Measurements from ENCODE around the gene NKD1. TPM values are rescaled to one million over a fixed set of nuclear protein-coding genes. Genes with fewer than 3 reads are reported as not detected.

Gene NKD1
- total RNA-seq, 1 donor from 2014 or later = 31.3 TPM

DNA sequence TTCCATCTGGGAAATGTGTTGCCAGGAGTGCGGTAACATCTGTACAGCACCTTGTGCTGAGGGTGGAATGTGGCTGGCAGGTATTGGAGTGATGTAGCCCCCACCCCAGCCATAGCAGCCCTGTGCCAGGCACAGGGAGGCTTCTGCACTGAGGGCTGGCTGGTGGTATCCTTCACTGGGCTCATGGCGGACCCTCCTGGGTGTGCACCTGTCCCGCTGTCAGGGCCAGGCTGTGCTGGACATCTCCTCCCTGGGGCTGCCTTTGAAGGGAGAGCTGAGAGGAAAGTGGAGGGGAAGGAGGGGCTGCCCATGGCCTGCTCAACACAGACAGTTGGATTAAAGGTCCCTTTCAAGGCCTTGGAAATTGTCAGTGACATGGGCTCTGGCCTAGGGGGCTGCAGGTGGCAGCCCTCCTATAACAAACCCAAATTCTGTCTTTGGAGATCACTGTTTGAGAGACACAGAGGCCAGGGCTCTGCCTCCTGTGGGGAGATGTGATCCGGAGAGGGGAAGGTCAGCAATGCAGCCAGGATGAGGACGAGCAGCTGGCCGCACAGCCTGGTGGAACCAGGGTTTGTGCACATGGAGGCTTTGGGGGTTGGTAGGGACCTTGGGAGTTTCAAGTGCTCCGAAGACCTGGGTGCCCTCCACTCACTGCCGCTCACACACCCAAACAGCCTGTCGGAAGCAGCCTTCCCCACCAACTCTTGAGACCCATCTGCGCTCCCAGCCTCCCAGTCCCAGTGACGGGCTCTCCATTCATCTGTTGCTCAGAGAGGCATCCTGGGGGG is 22.8 kb downstream of the NKD1 start:
- DNase-seq = no peak
- peaks cover 5% of the 10 kb centered on the region for H3K27me3 Mint-ChIP-seq (ENCODE audit: unreplicated experiment)
- H3K9me3 Mint-ChIP-seq (ENCODE audit: unreplicated experiment) = no peaks in the 10 kb centered on the region
- H3K4me1 Mint-ChIP-seq (ENCODE audit: low read depth, unreplicated experiment) = peaks cover 28% of the 10 kb centered on the region
- peaks cover 5% of the 10 kb centered on the region for H3K36me3 Mint-ChIP-seq (ENCODE audit: unreplicated experiment)
- H3K4me3 Mint-ChIP-seq (ENCODE audit: unreplicated experiment) = no peak overlapping the region
- TF ChIP-seq, protein P1, sequence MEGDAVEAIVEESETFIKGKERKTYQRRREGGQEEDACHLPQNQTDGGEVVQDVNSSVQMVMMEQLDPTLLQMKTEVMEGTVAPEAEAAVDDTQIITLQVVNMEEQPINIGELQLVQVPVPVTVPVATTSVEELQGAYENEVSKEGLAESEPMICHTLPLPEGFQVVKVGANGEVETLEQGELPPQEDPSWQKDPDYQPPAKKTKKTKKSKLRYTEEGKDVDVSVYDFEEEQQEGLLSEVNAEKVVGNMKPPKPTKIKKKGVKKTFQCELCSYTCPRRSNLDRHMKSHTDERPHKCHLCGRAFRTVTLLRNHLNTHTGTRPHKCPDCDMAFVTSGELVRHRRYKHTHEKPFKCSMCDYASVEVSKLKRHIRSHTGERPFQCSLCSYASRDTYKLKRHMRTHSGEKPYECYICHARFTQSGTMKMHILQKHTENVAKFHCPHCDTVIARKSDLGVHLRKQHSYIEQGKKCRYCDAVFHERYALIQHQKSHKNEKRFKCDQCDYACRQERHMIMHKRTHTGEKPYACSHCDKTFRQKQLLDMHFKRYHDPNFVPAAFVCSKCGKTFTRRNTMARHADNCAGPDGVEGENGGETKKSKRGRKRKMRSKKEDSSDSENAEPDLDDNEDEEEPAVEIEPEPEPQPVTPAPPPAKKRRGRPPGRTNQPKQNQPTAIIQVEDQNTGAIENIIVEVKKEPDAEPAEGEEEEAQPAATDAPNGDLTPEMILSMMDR (IDR thresholded peaks at IDR 0.05; ENCODE audit: partially characterized antibody, unreplicated experiment) = no peak
- H3K27ac Mint-ChIP-seq (ENCODE audit: unreplicated experiment) = no peak overlapping the region

DNA sequence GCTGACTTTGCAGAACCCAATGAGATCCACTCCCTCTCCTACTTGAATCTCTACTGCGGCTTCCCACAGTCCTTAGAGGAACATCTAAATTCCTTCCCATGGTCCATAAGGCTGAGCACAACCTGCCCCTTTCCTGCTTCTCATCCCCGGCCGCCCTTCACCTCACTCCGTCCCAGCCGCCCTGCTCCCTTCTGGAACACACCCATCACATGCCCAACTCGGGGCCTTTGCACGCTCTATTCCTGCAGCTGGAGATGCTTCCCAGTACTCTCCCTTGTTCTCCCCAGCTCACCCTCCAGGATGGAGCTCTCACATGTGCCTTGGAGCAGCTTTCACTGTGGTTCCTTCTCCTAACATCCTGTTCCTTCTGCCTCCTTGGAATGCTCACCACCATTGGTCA is 23.6 kb downstream of the NKD1 start:
- Mint-ChIP-seq H3K27me3 (ENCODE audit: unreplicated experiment) (peaks cover 5% of the 10 kb centered on the region), H3K9me3 (ENCODE audit: unreplicated experiment) (no peaks in the 10 kb centered on the region), H3K4me3 (ENCODE audit: unreplicated experiment) (no peak overlapping the region), H3K36me3 (ENCODE audit: unreplicated experiment) (peaks cover 5% of the 10 kb centered on the region), H3K4me1 (ENCODE audit: low read depth, unreplicated experiment) (peaks cover 28% of the 10 kb centered on the region), H3K27ac (ENCODE audit: unreplicated experiment) (no peak overlapping the region)
- TF ChIP-seq, protein P1 (IDR thresholded peaks at IDR 0.05; ENCODE audit: partially characterized antibody, unreplicated experiment) = no peak
- DNase-seq = no peak

DNA sequence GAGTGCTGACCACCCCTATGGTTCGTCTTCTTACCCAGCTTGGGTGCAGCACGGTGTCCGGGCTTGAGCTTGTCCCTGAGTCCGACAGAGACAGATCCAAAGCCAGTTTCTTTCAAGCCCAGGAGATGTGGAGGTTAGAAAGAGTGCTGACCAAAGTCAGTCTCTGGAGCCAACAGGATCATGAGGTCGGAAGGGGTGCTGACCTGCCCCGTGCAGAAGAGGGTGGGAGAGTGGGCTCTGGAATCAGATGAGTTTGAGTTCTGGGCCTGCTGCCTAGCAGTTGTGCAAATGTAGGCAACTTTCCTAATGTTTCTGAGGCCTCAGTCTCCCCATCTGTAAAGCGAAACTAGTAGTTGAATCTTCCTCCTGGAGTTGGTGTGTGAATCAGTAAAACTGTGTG is 24.5 kb downstream of the NKD1 start:
- TF ChIP-seq, protein P1 (IDR thresholded peaks at IDR 0.05; ENCODE audit: partially characterized antibody, unreplicated experiment) = no peak

DNA sequence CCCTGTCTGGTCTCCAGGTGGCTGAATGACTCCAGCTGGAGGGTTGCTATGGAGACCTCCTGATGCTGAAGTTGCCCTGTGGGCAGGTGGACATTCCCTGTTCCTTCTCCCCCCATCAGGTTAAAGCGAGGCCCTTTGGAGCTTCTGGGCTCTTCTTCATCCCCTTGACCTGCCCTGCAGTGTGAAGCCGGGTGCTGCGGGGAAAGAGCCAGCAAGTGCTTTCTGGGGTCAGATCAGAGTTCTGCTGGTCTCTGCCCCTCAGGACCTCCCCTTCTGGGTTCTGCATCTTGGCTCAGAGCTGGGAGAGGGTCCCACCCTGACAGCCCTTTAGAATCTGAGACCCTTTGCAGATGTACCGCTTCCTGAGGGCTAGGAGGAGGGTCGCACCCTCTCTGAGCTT is 25.1 kb downstream of the NKD1 start:
- Mint-ChIP-seq H3K27ac (ENCODE audit: unreplicated experiment) (no peak overlapping the region), H3K9me3 (ENCODE audit: unreplicated experiment) (no peaks in the 10 kb centered on the region), H3K27me3 (ENCODE audit: unreplicated experiment) (peaks cover 5% of the 10 kb centered on the region), H3K36me3 (ENCODE audit: unreplicated experiment) (peaks cover 5% of the 10 kb centered on the region), H3K4me1 (ENCODE audit: low read depth, unreplicated experiment) (peaks cover 20% of the 10 kb centered on the region), H3K4me3 (ENCODE audit: unreplicated experiment) (no peak overlapping the region)
- TF ChIP-seq, protein P1 (IDR thresholded peaks at IDR 0.05; ENCODE audit: partially characterized antibody, unreplicated experiment) = no peak
- no peak for DNase-seq

More for the DNA sequence above, 24.5 kb downstream of the NKD1 start:
- no peak overlapping the region for H3K27ac Mint-ChIP-seq (ENCODE audit: unreplicated experiment)
- no peak overlapping the region for H3K4me3 Mint-ChIP-seq (ENCODE audit: unreplicated experiment)
- no peaks in the 10 kb centered on the region for H3K9me3 Mint-ChIP-seq (ENCODE audit: unreplicated experiment)
- no peak for DNase-seq
- H3K4me1 Mint-ChIP-seq (ENCODE audit: low read depth, unreplicated experiment) = peaks cover 26% of the 10 kb centered on the region
- peaks cover 5% of the 10 kb centered on the region for H3K27me3 Mint-ChIP-seq (ENCODE audit: unreplicated experiment)
- peaks cover 5% of the 10 kb centered on the region for H3K36me3 Mint-ChIP-seq (ENCODE audit: unreplicated experiment)
